HEK293 (cell line): ENCODE data around the gene SPATA7.
A peak's percentile ranks its signal among the peaks of the same experiment; 100 is the strongest.

Source experiments
- CTCF ChIA-PET: fragments of 350-600 bp; formaldehyde crosslinking; extraction: SDS; loops from one replicate; lab custom pipeline; 2021; ENCODE audit warnings: antibody characterized with exemption; lab: Yijun Ruan, JAX
- POLR2A ChIA-PET: fragments of 300-600 bp; formaldehyde crosslinking; extraction: SDS; loops from one replicate; lab custom pipeline; 2020; ENCODE audit warnings: antibody characterized with exemption, inconsistent platforms; lab: Yijun Ruan, JAX
- H3K27ac ChIP-seq: fragments of 200-500 bp; sonication (Bioruptor generic); 2 replicates; pipeline ENCODE4 v1.5.1; 2014; ENCODE audit warnings: low read depth, low read length, control low read depth, inconsistent platforms; ENCODE audit errors: extremely low read depth
- H3K36me3 ChIP-seq, 2 experiments: fragments of 200-500 bp in 1 of 2; sonication (Bioruptor generic) in 1 of 2; 1 replicate in 1 of 2; 2 replicates in 1 of 2; pipeline ENCODE4 v1.5.1; 2014 to 2017; ENCODE audit warnings: inconsistent platforms in 2 of 2, low read length in 2 of 2; ENCODE audit not compliant: control insufficient read depth in 2 of 2, insufficient read depth in 1 of 2
- H3K4me1 ChIP-seq: fragments of 200-500 bp; sonication (Bioruptor generic); 2 replicates; pipeline ENCODE4 v1.5.1; 2014; ENCODE audit warnings: mild to moderate bottlenecking, low read length, inconsistent platforms; ENCODE audit not compliant: control insufficient read depth, insufficient read depth
- H3K4me3 ChIP-seq: 2 replicates; pipeline ENCODE4 v1.5.1; 2011; ENCODE audit warnings: low read depth, mild to moderate bottlenecking, control low read depth, low read length, moderate library complexity
- H3K9me3 ChIP-seq: fragments of 200-500 bp; sonication (Bioruptor generic); 2 replicates; pipeline ENCODE4 v1.5.1; 2014; ENCODE audit warnings: low read depth, low read length, inconsistent platforms; ENCODE audit not compliant: control insufficient read depth, insufficient read depth
- HIC1 ChIP-seq: fragments of 450-650 bp; formaldehyde crosslinking; IDR thresholded peaks from 2 replicates; pipeline ENCODE4 v1.5.1; 2016; ENCODE audit warnings: missing biosample characterization, missing genetic modification characterization
- KLF16 ChIP-seq: fragments of 450-650 bp; formaldehyde crosslinking; IDR thresholded peaks from 2 replicates; pipeline ENCODE4 v1.5.1; 2017; ENCODE audit warnings: missing biosample characterization, missing genetic modification characterization
- KLF9 ChIP-seq: fragments of 450-650 bp; formaldehyde crosslinking; IDR thresholded peaks from 2 replicates; pipeline ENCODE4 v1.5.1; 2016; ENCODE audit warnings: missing biosample characterization, missing genetic modification characterization, low read depth
- SP2 ChIP-seq: fragments of 450-650 bp; formaldehyde crosslinking; IDR thresholded peaks from 2 replicates; pipeline ENCODE4 v1.5.1; 2016; ENCODE audit warnings: missing biosample characterization, missing genetic modification characterization
- ZBTB1 ChIP-seq: fragments of 450-650 bp; formaldehyde crosslinking; IDR thresholded peaks from 2 replicates; pipeline ENCODE4 v1.5.1; 2016; ENCODE audit warnings: missing biosample characterization, missing genetic modification characterization
- ZBTB17 ChIP-seq: fragments of 450-650 bp; formaldehyde crosslinking; IDR thresholded peaks from 2 replicates; pipeline ENCODE4 v1.5.1; 2016; ENCODE audit warnings: missing biosample characterization, missing genetic modification characterization
- ZBTB44 ChIP-seq: fragments of 450-650 bp; IDR thresholded peaks from 2 replicates; pipeline ENCODE4 v1.5.1; 2018; ENCODE audit warnings: missing biosample characterization, mild to moderate bottlenecking, missing genetic modification characterization
- ZNF133 ChIP-seq: fragments of 450-650 bp; formaldehyde crosslinking; IDR thresholded peaks from 2 replicates; pipeline ENCODE4 v1.5.1; 2016; ENCODE audit warnings: missing biosample characterization, missing genetic modification characterization
- ZNF2 ChIP-seq: fragments of 450-650 bp; formaldehyde crosslinking; IDR thresholded peaks from 2 replicates; pipeline ENCODE4 v1.5.1; 2016; ENCODE audit warnings: missing biosample characterization, missing genetic modification characterization
- ZNF23 ChIP-seq: fragments of 450-650 bp; formaldehyde crosslinking; IDR thresholded peaks from 2 replicates; pipeline ENCODE4 v1.5.1; 2016; ENCODE audit warnings: missing biosample characterization, missing genetic modification characterization, borderline replicate concordance
- ZNF37A ChIP-seq: fragments of 450-650 bp; IDR thresholded peaks from 2 replicates; pipeline ENCODE4 v1.5.1; 2018; ENCODE audit warnings: missing biosample characterization, missing genetic modification characterization
- ZNF416 ChIP-seq: fragments of 450-650 bp; formaldehyde crosslinking; IDR thresholded peaks from 2 replicates; pipeline ENCODE4 v1.5.1; 2016; ENCODE audit warnings: missing biosample characterization, missing genetic modification characterization
- ZNF48 ChIP-seq: fragments of 450-650 bp; formaldehyde crosslinking; IDR thresholded peaks from 2 replicates; pipeline ENCODE4 v1.5.1; 2016; ENCODE audit warnings: missing biosample characterization, missing genetic modification characterization
- ZNF639 ChIP-seq: fragments of 450-650 bp; formaldehyde crosslinking; IDR thresholded peaks from 2 replicates; pipeline ENCODE4 v1.5.1; 2016; ENCODE audit warnings: missing biosample characterization, missing genetic modification characterization
- ZNF660 ChIP-seq: fragments of 450-650 bp; IDR thresholded peaks from 2 replicates; pipeline ENCODE4 v1.5.1; 2018; ENCODE audit warnings: missing biosample characterization, mild to moderate bottlenecking, missing genetic modification characterization
- ZNF777 ChIP-seq: fragments of 450-650 bp; formaldehyde crosslinking; IDR thresholded peaks from 2 replicates; pipeline ENCODE4 v1.5.1; 2017; ENCODE audit warnings: missing biosample characterization, missing genetic modification characterization, borderline replicate concordance
- ZSCAN18 ChIP-seq: fragments of 450-650 bp; formaldehyde crosslinking; IDR thresholded peaks from 2 replicates; pipeline ENCODE4 v1.5.1; 2016; ENCODE audit warnings: missing biosample characterization, missing genetic modification characterization

The SPATA7 gene

GRCh38 chr14:88422047-88422446, 36.6 kb downstream of the SPATA7 start:
- Histone ChIP-seq H3K4me3 (no peak overlapping the region), H3K36me3 (peaks cover 4 to 12% of the 10 kb centered on the region in 2 experiments), H3K9me3 (no peaks in the 10 kb centered on the region), H3K27ac (no peak overlapping the region), H3K4me1 (no peaks in the 10 kb centered on the region)
- CTCF ChIA-PET: no interaction called here
- POLR2A ChIA-PET: no interaction called here
- TF ChIP-seq ZNF660 (tag by site-specific recombination) (no peak), ZNF133 (tag by site-specific recombination) (no peak), ZNF37A (tag by site-specific recombination) (no peak), ZBTB44 (tag by site-specific recombination) (no peak), KLF9 (tag by site-specific recombination) (no peak), SP2 (no peak), ZBTB1 (tag by site-specific recombination) (no peak), HIC1 (tag by site-specific recombination) (no peak), ZSCAN18 (tag by site-specific recombination) (no peak)

GRCh38 chr14:88422919-88423650, 37.6 kb downstream of the SPATA7 start:
- Histone ChIP-seq H3K36me3 (peaks cover 0 to 5% of the 10 kb centered on the region in 2 experiments; a peak in 2 of 3 replicates), H3K27ac (no peak overlapping the region), H3K9me3 (no peaks in the 10 kb centered on the region)
- CTCF ChIA-PET: interaction anchor here (0.6 kb wide), 1 partner anchor 235 kb away, joined by 4 read pairs; no protein-coding TSS in a partner anchor
- TF ChIP-seq KLF16: no peak
- TF ChIP-seq ZNF23: no peak
- TF ChIP-seq ZBTB17: peak; percentile 36; the same call in 1 of the 2 replicates
- TF ChIP-seq ZNF48 (tag by site-specific recombination): no peak
- TF ChIP-seq ZNF777: no peak
- no peak for TF ChIP-seq ZNF639 (tag by site-specific recombination)
- TF ChIP-seq, all 188 proteins: peak for 1
- Histone ChIP-seq H3K4me3 (no peak overlapping the region), H3K4me1 (no peaks in the 10 kb centered on the region)
- POLR2A ChIA-PET: no interaction called here

- TF ChIP-seq ZNF416 (tag by site-specific recombination) (no peak), ZNF2 (tag by site-specific recombination) (no peak)
- TF ChIP-seq, all 188 proteins: peak for 0
- Histone ChIP-seq H3K27ac (no peak overlapping the region), H3K4me3 (no peak overlapping the region), H3K36me3 (no peaks in the 10 kb centered on the region; a peak in 1 of 3 replicates), H3K4me1 (no peaks in the 10 kb centered on the region), H3K9me3 (no peaks in the 10 kb centered on the region)
- CTCF ChIA-PET: no interaction called here
- POLR2A ChIA-PET: no interaction called here
These were observed 39.1 kb downstream of the SPATA7 start for GRCh38 chr14:88424573-88424972.
